Osteocyte (in vitro differentiated cells): ENCODE data around the gene DNM2. TPM values are rescaled to one million over a fixed set of nuclear protein-coding genes. Genes with fewer than 3 reads are reported as not detected.
A peak's percentile ranks its signal among the peaks of the same experiment; 100 is the strongest.

Source experiments
- DNase-seq: peaks from one replicate; pipeline ENCODE4 v3.0.0; 2021; ENCODE audit warnings: mixed read lengths; ENCODE audit not compliant: unreplicated experiment; ENCODE audit errors: extremely low spot score
- H3K27ac Mint-ChIP-seq: one replicate; pipeline ENCODE4 v1.8.0; 2021; ENCODE audit warnings: mild to moderate bottlenecking, mixed read lengths; ENCODE audit not compliant: unreplicated experiment
- H3K27me3 Mint-ChIP-seq: one replicate; pipeline ENCODE4 v1.8.0; 2021; ENCODE audit warnings: mixed read lengths; ENCODE audit not compliant: unreplicated experiment
- H3K36me3 Mint-ChIP-seq: one replicate; pipeline ENCODE4 v1.8.0; 2021; ENCODE audit warnings: mixed read lengths; ENCODE audit not compliant: unreplicated experiment
- H3K4me1 Mint-ChIP-seq: one replicate; pipeline ENCODE4 v1.8.0; 2021; ENCODE audit warnings: mixed read lengths; ENCODE audit not compliant: unreplicated experiment
- H3K4me3 Mint-ChIP-seq: one replicate; pipeline ENCODE4 v1.8.0; 2021; ENCODE audit warnings: mild to moderate bottlenecking, moderate library complexity, mixed read lengths; ENCODE audit not compliant: unreplicated experiment
- H3K9me3 Mint-ChIP-seq: one replicate; pipeline ENCODE4 v1.8.0; 2021; ENCODE audit warnings: mixed read lengths; ENCODE audit not compliant: unreplicated experiment
- total RNA-seq: library from RNA; stranded (reverse); gene quantifications from 2 replicates; pipeline ENCODE4 v1.2.1, GENCODE V29; 2021
- TF ChIP-seq, protein P1 (sequence below): fragments of 200-600 bp; sonication (generic); IDR thresholded peaks from 2 replicates; pipeline ENCODE4 v1.5.0; 2021; ENCODE audit warnings: antibody characterized with exemption, mild to moderate bottlenecking, moderate library complexity

Gene DNM2
- total RNA-seq, 1 donor from 2014 or later: 157 TPM

GRCh38 chr19:10717054-10717355 is 874 bp upstream of the DNM2 start:
- TF ChIP-seq, protein P1, sequence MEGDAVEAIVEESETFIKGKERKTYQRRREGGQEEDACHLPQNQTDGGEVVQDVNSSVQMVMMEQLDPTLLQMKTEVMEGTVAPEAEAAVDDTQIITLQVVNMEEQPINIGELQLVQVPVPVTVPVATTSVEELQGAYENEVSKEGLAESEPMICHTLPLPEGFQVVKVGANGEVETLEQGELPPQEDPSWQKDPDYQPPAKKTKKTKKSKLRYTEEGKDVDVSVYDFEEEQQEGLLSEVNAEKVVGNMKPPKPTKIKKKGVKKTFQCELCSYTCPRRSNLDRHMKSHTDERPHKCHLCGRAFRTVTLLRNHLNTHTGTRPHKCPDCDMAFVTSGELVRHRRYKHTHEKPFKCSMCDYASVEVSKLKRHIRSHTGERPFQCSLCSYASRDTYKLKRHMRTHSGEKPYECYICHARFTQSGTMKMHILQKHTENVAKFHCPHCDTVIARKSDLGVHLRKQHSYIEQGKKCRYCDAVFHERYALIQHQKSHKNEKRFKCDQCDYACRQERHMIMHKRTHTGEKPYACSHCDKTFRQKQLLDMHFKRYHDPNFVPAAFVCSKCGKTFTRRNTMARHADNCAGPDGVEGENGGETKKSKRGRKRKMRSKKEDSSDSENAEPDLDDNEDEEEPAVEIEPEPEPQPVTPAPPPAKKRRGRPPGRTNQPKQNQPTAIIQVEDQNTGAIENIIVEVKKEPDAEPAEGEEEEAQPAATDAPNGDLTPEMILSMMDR: no peak
- Mint-ChIP-seq H3K4me3 (peak overlapping the region; percentile 24), H3K27ac (peak overlapping the region; percentile 78), H3K9me3 (no peaks in the 10 kb centered on the region), H3K4me1 (peaks cover 21% of the 10 kb centered on the region), H3K27me3 (no peaks in the 10 kb centered on the region), H3K36me3 (peaks cover 4% of the 10 kb centered on the region)
- no peak for DNase-seq

DNA sequence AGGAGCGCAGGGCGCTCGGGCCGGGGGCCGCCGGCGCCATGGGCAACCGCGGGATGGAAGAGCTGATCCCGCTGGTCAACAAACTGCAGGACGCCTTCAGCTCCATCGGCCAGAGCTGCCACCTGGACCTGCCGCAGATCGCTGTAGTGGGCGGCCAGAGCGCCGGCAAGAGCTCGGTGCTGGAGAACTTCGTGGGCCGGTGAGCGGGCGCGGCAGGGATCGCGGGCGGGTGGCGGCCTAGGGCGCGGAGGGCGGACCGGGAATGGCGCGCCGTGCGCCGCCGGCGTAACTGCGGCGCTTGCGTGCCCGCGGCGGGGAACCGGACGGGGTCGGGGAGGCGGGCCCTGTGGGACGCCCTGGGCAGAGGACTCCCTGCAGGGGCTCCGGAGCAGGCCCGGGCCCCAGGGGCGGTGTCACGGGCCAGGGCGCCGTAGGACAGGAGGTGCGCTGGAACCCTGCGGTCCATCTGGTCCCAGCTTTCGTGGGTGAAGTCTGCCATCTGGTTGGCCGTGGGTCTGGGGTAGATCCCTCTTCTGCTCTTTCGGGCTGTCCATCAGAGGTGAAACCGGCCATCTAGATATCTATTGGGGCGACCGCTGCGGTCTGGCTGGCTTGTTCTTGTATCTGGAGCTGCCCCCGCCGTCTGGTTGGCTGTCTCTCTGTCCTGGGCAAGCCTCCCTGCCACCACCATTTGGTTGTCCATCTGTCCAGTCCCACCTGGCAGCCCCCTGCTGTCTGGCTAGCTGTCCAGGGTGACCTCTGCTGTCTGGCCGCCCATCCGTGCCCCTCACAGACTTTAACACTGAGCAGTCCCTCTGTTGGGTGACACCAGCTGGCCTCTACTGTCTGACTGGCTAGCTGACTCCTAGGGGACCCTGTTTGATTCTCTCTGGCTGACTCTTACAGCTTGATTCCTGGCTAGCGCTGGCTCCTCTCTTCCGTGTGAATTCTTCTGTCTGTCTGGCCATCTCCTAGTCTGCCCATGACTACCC is 622 bp downstream of the DNM2 start:
- Mint-ChIP-seq H3K27me3 (no peaks in the 10 kb centered on the region), H3K36me3 (peaks cover 6% of the 10 kb centered on the region), H3K4me3 (peak overlapping the region; percentile 87), H3K4me1 (peaks cover 23% of the 10 kb centered on the region), H3K27ac (peak overlapping the region; percentile 84), H3K9me3 (no peaks in the 10 kb centered on the region)
- TF ChIP-seq, protein P1: no peak
- DNase-seq: peak; percentile 89

DNA sequence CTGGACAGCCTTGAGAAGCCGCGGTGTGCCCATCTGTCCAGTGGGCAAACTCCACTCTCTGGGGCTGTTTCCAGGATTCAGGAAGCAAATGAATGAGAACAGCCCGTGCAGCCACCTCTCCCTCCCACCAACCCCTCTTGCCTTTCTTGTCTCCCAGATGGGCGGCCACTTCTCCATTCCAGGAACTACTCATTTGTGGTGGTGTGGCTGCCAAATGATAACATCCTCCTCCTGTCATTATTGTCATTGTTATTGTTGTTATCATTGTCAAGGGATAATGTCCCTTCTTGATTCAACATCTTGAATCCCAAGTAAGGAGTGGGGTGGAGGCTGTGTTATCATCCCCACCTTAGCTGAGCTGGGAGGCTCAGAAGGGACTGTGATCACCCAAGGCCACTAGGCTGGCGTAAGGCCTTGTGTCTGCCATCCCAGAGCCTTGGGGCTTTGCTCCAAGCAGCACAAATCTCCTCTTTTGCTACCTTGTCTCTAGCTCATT is 1.6 kb downstream of the DNM2 start:
- peak overlapping the region; percentile 84 for H3K27ac Mint-ChIP-seq
- no peak for DNase-seq
- H3K27me3 Mint-ChIP-seq: no peaks in the 10 kb centered on the region
- H3K4me1 Mint-ChIP-seq: peaks cover 33% of the 10 kb centered on the region
- H3K36me3 Mint-ChIP-seq: peaks cover 2% of the 10 kb centered on the region
- TF ChIP-seq, protein P1: no peak
- H3K4me3 Mint-ChIP-seq: peak overlapping the region; percentile 87
- H3K9me3 Mint-ChIP-seq: no peaks in the 10 kb centered on the region

DNA sequence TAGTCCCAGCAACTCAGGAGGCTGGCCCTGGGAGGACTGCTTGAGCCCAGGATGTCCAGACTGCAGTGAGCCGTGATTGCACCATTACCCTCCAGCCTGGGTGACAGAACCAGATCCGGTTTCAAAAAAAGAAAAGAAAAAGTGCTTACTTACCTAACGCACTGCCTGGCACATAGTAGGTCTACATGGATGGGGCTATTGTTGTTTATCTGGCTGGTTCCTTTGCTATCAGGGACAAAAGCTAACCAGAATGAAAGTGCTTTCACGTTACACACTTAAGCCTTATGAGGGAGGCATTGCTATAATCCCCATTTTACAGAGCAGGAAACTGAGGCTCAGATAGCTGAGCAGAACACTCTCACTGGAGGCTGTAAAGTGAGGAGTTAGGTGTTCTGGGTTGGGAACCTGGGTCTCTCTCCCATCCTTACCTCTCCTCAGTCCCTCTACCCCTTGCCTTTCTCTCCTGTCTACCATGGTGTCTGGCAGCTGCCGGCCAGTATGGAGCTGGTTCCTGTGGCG is 2.8 kb downstream of the DNM2 start:
- H3K9me3 Mint-ChIP-seq: no peaks in the 10 kb centered on the region
- no peak overlapping the region for H3K4me3 Mint-ChIP-seq
- H3K4me1 Mint-ChIP-seq: peaks cover 43% of the 10 kb centered on the region
- no peak for DNase-seq
- TF ChIP-seq, protein P1: no peak
- H3K36me3 Mint-ChIP-seq: peaks cover 3% of the 10 kb centered on the region
- H3K27me3 Mint-ChIP-seq: no peaks in the 10 kb centered on the region
- H3K27ac Mint-ChIP-seq: no peak overlapping the region

DNA sequence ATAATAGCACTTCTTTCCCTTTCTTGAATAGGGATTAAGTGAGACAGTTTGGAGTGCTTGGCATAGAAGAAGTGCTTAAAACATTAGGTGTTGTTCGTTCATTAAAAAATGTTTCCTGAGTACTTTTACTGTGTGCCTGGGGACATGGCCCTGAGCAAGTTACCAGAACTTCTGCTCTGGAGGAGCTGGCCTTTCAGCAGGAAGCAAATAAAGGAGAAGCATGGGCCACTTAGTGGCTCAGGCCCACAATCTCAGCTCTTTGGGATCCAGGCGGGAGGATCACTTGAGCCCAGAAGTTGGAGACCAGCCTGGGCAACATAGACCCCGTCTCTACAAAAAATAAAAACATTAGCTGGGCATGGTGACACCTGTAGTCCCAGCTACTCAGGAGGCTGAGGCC is 5.7 kb downstream of the DNM2 start:
- TF ChIP-seq, protein P1: no peak
- Mint-ChIP-seq H3K9me3 (no peaks in the 10 kb centered on the region), H3K4me3 (no peak overlapping the region), H3K27me3 (no peaks in the 10 kb centered on the region), H3K4me1 (peaks cover 42% of the 10 kb centered on the region), H3K27ac (peak overlapping the region; percentile 59), H3K36me3 (peaks cover 5% of the 10 kb centered on the region)
- no peak for DNase-seq
